Activated naive CD8-positive, alpha-beta T cell treated with anti-CD3 and anti-CD28 coated beads, Interleukin-2, amount 50 U/mL, for 16 hours (primary cell): ENCODE results near the gene MAGI1.
"Not testable (repeated sequence)": the region's sequence is repeated elsewhere in the genome, so short reads cannot be mapped to it uniquely, and the experiment has no call there.

Experiments
- DNase-seq: peaks from one replicate; pipeline ENCODE4 v3.0.0-alpha.2; 2020; ENCODE audit warnings: low read depth, low spot score

MAGI1 gene

GRCh38 chr3:65907232-65908130, 131.2 kb downstream of the MAGI1 start:
- no peak for DNase-seq

DNA sequence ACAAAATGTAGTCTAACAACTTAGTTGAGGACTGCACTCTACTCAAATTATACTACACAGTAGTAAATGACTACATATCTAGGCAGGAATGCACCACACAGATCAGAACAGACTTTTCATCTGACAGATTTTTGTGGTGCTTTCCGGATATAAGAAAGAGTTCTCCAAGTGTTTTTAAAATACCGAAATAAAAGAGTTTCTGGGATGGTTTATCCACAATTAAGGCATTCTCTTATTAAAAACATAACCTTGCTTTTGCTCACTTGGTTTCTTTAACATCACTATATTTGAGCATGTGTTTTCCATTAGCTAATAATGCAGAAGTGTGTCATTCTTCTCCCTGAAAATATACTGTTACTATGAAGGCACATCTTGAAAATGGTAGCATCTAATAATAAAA, 132.9 kb downstream of the MAGI1 start:
- no peak for DNase-seq

- no peak for DNase-seq
Measured at GRCh38 chr3:65904016-65904415, 134.7 kb downstream of the MAGI1 start.

DNA sequence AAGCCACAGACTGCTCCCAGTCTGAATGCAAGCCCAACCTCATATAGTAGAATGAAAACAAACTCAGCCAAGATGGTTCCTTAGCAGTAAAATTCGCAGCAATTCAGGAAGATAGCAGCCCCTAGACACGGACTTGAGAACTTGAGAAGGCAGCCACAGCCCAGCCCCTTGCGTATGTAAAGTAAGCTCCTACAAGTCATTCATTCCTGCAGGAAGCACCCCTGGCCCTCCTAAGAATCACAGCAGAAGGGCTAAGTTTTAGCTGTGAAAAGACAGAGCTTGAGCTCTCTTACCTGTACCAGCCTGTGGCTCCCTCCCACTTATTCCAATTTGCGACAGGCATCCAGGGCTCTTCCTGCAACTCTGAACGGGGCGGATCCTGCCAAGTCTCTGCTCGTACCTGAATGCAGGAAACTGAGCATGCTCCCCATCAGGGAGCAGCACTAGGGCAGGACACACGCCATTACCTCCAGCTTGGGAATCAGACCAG, 136.4 kb downstream of the MAGI1 start:
- DNase-seq, result no peak

- no peak for DNase-seq
Measured at GRCh38 chr3:65901226-65901625, 137.5 kb downstream of the MAGI1 start.

DNA sequence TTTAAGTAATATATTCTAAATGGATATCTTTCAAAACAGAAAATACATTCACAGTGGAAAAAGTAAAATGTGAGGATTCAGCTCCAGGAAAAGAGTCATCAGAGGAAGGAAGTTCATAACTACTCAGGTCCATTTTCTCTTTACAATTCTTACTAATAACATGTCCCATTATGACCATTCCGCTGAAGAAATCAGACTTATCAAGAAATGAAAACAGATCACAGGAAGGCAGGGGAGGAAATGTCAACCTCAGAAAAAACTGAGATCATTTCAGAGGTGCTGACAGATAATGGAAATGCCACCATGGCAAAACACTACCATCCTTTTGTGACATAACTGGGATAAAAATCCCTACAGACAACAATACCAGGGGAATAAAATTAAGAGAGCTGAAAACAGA, 139.5 kb downstream of the MAGI1 start:
- no peak for DNase-seq

- DNase-seq, result no peak
Measured at GRCh38 chr3:65897766-65898165, 141.0 kb downstream of the MAGI1 start.

DNA sequence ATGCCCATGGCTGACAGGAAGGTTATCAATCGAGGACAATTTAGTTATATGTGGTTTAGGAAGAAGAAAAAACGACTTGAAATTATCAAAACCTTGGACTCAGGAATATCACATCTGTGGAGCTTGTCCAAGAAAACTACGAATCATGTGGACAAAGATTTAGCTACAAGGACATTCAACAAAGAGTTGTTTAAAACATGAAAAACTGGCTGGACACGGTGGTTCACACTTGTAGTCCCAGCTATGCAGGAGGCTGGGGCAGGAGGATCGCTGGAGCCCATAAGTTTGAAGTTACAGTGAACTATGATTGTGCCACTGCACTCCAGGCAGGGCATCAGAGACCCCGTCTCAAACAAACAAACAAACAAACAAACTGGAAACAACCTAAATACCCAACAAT, 142.4 kb downstream of the MAGI1 start:
- DNase-seq, result no peak

- DNase-seq, result no peak
Measured at GRCh38 chr3:65894679-65895453, 143.9 kb downstream of the MAGI1 start.

DNA sequence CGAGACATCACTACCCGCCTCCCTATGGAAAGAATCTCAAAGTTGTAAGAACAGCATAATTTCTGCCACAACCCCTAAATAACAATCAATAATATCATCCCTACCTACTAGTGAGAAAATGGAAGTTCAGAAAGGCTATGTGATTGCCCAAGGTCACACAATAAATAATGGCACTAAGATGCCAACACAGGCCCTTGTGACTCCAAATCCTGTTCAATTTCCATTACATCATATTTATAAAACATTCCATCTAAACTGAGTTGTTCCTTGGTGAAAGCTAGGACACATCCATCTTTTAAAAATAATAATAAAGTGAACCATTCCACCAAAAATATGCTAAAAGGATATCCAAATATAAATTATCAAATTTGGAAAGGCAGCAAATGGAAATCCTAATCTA, 144.6 kb downstream of the MAGI1 start:
- DNase-seq, result no peak

- DNase-seq, result no peak
Measured at GRCh38 chr3:65893631-65894030, 145.1 kb downstream of the MAGI1 start.

DNA sequence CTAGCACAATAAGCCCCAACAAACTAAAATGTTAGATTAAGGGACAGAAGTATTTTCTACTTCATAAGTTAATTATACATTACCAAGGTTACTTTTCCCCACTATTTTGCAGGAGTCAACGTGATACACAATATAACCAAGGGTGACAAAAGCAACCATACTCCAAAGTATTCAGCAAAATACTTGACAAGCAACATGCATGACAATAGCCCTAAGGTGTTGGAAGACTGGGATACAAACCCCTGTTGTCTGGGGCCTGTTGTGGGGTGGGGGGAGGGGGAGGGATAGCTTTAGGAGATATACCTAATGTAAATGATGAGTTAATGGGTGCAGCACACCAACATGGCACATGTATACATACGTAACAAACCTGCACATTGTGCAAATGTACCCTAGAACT, 147.2 kb downstream of the MAGI1 start:
- DNase-seq, result not testable (repeated sequence)

GRCh38 chr3:65890328-65890727, 148.4 kb downstream of the MAGI1 start:
- no peak for DNase-seq

- DNase-seq, result no peak
Measured at GRCh38 chr3:65889707-65890099, 149.0 kb downstream of the MAGI1 start.

- DNase-seq, result no peak
Measured at GRCh38 chr3:65888980-65889706, 149.6 kb downstream of the MAGI1 start.

GRCh38 chr3:65888196-65888595, 150.5 kb downstream of the MAGI1 start:
- no peak for DNase-seq

GRCh38 chr3:65886391-65886790, 152.3 kb downstream of the MAGI1 start:
- no peak for DNase-seq

- DNase-seq, result no peak
Measured at GRCh38 chr3:65884071-65884470, 154.6 kb downstream of the MAGI1 start.

GRCh38 chr3:65883613-65884012, 155.1 kb downstream of the MAGI1 start:
- no peak for DNase-seq

DNA sequence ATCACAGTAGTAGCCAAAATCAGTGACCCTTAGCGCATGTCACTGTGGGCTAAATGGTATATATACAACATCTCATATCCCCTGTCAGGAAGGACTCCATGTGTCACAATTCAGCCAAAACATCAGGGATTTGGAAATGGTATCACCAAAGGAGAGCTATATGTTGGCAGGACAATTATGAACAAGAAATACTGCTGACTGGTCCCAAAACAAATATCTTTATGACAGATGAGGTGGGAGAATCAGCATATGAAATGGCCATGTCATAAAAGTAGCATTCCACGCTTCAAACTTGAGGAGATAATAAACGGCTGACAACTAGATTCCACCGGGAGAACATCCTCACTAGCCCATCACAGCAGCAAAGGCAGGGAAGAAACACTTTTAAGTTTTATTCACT, 158.4 kb downstream of the MAGI1 start:
- DNase-seq, result no peak

GRCh38 chr3:65879372-65879771, 159.3 kb downstream of the MAGI1 start:
- no peak for DNase-seq

GRCh38 chr3:65878831-65879230, 159.9 kb downstream of the MAGI1 start:
- DNase-seq, result no peak
